Activated T-cell treated with anti-CD3 and anti-CD28 coated beads for 24 hours (primary cell): ENCODE data around the gene CAPN3.

Experiments used
- DNase-seq: peaks from one replicate; pipeline ENCODE4 v3.0.0-alpha.2; 2020; ENCODE audit warnings: low read depth

CAPN3 gene

DNA sequence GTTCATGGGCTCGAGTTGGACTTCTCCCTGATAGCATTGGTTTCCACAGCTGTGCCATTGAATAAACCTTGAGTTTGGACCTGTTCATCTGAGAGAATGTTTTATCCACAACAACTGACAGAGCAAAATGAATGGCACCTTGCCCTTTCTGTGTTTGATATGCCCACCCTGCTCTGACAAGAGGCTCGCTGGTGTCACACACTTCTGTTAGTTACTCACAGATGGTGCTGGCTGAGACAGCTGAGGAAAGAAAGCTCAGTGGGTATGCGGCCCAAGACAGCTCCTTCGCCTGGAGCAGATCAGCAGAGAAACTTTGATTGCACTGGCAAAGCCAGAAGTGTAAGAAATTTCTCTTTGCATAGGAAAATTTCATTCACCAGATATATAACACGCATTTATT lies 2.5 kb upstream of the CAPN3 start:
- DNase-seq = no peak

DNA sequence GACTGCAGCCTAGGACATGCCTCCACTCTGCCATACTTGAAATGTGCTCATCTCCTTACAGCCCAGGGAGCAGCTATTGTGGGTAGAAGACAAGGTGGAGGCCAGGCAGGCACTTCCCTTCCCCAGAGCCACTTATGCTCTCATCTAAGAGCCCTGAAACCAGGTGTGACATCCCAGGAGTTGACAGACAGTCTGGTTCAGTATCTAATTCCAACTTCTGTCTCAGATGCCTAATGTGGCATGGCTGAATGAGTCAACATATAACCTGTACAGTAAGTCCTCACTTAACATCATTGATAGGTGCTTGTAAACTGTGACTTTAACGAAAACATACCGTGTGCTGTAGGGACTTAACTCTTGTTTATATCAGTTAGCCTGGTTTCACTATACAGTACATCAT lies 1.2 kb upstream of the CAPN3 start:
- DNase-seq = no peak

DNA sequence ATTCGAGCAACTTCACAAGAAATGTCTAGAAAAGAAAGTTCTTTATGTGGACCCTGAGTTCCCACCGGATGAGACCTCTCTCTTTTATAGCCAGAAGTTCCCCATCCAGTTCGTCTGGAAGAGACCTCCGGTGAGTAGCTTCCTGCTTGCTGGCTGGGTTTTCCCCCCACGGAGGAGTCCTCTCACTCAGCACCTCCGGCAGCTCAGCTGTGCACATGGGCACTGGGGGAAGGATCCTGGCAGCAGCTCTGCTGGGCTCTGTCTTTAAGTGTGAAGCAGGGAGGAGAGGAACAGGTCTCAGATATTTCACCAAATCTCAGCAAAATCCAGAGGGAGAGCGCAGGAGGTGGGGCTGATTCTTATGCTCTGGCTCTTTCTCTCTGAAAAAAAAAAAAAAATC lies 684 bp downstream of the CAPN3 start:
- DNase-seq = no peak

DNA sequence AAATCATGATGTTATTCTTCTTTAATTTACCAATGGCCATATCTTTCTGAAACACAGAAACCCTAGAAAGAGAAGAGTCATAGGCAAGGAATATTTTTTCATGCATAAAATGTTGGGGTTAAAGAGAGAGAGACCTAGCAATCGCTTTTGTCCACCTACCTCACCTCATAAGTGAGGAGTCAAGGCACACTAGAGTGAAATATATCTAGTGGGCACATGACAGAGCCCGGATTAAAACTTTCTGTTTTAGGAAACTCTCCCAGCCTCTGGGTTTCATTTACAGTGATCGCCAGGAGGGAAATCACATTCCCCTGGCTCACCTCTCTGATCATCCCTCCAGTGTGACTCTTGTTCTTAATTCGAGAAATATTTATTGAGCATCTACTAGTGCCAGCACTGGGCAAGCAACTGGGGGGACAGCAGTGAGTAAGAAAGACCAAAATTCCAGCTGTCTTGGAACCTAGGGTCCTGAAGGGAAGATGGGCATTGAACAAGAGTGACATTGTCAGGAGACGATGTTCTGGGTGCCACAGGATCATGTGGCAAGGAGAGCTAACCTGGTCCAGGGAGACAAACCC lies 1.3 kb downstream of the CAPN3 start:
- no peak for DNase-seq

DNA sequence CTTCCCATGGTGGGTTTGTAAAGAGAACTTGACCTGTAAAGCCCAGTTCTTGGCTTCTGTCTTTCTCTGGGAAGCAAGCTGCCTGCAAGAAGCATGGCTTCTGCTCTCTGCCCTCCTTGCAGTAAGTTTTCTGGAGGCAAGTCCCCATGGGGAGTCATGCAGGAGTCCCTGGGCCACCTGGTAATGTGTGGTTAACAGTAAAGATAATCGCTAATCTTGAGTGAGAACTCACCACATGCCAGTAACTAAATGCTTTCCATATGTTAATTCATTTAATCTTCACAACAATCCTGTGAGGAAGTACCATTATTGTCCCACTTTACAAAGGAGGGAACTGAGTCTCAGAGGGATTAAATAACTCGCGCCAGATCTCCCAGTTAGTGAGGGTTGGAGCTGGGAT lies 4.2 kb downstream of the CAPN3 start:
- no peak for DNase-seq

DNA sequence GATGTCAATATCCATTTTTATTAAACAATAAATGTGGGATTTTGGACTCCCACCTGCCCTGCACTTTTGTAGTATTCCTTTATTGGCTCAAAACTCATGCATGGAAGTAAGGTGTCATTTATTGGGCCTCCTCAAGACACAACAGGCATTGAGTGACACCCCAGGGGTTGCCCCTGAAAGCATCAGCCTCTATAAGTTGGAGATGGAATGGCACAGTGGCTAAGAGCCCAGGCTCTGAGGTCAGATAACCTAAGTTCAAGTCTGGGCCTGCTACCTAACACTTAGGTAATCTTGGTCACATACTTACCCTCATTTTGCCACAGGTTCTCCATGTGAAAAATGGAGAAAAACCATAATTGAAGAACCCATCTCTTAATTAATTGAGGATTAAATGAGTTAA lies 4.6 kb downstream of the CAPN3 start:
- no peak for DNase-seq

DNA sequence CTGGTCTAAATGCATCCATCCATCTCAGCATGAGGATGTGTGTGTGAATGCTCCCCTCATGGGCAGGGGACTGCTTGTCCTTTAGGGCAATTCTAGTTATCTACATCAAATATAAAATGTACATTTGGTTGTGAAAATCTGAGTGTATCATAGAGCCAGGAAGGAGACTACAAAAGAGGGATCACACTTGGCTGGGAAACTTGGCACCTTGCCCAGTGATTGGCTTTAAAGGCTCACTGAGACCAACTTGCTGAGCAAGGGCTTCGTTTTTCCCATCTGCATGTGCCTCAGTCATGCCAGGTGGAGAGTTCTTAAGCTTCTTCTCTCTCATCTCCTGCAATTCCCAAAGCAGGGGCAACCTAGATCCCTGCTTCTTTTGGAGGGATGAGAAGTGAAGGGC lies 5.2 kb downstream of the CAPN3 start:
- DNase-seq = no peak

DNA sequence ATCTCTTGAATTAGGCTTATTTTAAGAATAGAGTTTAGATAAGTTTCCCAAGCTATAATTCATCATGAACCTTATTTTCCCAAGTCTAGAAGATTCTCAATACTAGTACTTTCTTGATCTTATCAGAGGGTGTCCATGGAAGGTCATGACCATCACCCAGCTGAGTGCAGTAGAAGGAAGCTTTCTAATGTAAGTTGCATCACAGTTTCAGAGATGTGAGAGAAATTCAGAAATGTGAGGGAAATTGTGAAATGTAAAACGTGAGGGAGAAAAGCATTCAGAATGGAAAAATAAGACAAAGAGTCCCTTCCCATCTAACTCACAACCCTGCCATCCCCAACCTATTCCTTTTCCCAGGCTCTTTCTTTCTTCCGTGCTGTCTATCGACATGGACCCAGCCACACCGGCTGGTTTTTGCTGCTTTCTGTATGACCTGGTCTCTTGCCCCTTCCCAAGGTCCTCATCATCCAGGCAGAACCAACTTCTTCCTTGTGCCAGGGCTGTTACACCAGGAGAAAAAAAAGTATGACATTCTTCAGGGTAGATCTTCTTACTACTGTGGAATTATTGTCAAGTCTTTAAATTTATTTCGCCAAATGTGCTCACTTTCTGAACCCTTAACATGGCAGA lies 6.7 kb downstream of the CAPN3 start:
- no peak for DNase-seq

DNA sequence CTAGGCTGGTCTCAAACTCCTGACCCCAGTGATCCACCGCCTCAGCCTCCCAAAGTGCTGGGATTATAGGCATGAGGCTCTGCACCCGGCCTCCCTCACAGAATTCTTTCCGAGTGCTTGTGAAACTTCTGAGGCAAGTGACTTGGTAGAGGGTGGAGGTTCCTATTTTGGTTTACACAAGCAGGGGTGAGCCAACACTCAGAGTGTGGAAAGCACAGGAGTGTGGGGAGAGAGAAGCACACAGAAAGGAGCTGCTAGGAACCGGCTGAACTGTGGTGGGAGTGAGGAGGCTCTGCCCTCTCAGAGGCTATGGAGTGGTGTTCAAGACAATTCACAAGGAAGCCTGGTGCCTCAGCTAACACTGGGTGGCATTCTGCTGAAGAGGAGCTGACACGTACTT lies 7.7 kb downstream of the CAPN3 start:
- DNase-seq = no peak

DNA sequence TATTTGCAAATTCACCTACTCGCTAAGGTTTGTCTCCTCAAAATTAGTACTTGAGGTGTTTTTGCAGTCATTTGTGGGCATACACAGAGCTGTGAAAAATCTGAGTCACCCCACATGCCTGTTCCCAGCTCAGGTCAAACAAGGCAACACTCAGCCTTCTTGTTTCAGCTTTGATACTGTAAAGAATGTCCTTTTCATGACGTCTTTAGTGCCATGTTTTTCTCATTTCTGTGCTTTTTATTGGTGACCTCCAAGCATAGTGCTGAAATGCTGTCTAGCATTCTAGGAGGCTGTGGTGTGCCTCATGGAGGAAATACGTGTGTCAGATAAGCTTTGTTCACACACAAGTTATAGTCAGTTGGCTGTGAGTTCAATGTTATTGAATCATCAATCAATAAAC lies 8.8 kb downstream of the CAPN3 start:
- no peak for DNase-seq

DNA sequence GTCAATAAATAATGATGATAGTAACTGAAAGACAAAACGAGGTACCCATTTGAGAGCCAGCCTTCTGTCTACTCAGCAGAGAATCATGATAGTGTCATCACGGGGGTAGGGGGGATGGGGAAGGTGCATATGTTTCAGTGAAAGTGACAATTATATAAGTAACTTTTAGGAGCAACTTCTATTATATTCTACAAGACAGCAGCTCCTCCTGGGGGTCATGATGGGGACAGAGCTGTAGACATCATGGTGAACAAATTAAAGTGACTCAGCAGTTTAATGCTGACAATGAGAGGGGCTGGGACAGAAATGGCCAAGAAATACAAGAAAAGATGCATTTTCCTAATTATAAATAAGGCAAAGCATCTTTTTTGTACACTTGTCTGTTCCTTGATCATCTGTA lies 11.8 kb downstream of the CAPN3 start:
- no peak for DNase-seq

DNA sequence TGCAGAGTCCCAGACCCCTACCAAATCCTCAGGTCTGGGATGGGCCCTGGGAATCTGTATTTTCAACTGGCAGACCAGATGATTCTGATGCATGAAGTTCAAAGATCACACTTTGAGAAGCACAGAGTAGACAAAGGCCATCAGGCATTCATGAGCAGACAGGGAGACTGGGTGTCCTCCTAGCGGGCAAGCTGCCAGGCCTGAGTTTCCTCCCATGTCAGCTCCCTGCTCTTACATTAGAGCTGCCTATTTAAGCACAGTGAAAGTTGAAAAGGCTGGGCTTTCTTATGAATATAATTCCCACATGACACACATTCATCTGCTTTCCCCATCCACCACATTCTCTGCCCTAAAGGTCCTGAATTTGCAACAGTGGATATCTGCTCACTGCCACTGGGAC lies 14.0 kb downstream of the CAPN3 start:
- no peak for DNase-seq

DNA sequence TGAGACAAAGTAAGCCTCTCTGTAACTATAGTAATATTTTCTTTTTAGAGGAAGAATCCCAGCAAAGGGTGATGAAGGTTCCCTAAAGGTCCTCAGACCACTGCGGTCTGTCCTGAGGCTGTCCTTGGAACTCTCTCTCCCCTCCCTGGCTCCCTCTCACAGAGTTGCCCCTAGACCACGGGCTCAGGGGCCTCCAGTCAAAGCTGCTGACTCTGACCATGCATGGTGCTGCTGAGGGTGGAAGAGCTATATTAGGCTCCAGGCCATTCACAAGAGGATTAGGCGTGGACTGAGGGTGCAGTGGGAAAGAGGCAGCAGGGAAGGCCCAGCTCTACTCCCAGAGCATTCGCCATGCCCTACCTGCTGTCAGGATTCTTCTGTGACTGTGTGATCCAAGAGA lies 14.6 kb downstream of the CAPN3 start:
- no peak for DNase-seq

DNA sequence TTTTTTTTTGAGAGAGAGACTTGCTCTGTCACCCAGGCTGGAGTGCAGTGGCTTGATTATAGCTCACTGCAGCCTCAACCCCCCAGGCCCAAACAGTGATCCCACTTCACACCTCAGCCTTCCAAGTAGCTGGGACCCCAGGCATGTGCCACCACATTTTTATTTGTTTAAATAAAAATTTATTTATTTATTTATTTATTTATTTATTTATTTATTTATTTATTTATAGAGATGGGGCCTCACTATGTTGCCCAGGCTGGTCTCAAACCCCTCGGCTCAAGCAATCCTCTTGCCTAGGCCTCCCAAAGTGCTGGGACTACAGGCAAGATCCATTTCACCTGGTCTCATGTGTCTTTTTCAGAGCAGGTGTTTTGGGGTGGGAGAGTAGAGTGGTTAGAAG lies 15.5 kb downstream of the CAPN3 start:
- DNase-seq = no peak

DNA sequence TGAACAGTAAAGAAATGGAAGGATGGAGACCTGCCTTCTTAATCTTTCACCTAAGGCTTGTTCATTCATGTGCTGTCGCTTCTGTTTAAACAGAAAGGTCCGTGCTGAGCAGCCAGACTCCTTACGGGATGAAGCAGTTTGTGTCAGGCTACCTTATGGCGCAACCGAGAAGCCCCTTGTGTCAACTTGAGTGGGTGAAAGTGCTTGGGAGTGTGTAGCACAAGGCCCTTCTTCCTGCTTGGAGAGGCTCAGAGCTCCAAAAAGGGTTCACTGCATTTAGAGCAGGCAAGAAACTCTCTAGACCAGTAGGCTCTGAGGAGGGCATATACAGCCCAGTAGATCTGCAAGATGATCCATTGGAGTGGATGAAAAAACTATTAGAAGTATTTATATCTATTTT lies 16.0 kb downstream of the CAPN3 start:
- DNase-seq = no peak

DNA sequence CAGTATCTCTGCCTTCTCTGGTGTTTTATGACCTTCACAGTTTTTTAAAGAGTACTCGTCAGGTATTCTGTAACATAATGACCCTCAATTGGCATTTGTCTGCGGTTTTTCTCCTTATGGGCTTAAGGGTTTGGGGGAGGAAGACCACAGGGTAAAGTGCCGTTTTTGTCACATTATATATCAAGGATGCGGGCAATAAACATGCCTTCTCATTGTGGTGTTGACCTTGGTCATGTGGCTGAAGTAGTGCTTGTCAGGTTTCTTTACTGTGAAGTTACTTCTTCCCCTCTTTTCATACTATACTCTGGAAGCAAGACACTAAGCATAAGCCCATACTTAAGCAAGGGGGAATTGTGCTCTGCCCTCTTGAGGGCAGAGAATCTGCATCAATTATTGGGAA lies 16.6 kb downstream of the CAPN3 start:
- no peak for DNase-seq

DNA sequence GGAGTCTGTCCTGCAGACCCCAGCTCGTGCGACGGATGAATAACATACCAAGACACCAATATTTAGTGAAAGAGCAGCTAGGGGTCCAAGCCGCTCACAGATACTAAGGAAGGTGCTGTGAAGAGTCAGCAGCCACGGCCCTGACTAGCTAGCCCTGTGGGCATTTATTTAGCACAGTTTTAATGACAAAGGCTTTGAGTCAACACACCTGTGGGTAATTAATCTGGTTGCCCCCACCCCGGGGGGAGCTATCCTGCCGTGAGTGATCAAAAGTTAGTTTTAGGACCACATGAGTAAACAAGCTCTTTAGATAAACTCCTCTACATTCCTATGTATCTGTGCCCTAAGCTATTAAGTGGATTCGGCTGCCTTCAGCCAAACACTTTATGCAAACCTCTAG lies 18.7 kb downstream of the CAPN3 start:
- no peak for DNase-seq

DNA sequence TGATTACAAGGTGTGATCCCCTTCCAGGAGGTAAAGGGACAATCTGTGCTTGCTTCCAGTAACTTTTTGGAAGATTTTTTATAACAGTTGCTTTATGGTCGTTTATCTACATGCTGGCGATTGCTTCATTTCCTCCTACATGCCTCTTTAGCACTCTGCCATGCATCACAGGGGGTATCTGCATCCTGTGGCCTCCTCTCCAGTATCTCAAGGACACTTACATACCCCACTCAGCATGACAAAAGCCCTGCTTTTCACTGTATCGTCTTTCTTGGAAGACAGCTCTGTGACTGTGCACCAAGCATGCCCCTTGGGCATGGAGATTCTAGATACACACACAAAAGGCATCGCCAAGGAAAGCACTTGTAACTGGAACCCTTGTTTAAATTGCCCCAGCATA lies 25.3 kb downstream of the CAPN3 start:
- no peak for DNase-seq

DNA sequence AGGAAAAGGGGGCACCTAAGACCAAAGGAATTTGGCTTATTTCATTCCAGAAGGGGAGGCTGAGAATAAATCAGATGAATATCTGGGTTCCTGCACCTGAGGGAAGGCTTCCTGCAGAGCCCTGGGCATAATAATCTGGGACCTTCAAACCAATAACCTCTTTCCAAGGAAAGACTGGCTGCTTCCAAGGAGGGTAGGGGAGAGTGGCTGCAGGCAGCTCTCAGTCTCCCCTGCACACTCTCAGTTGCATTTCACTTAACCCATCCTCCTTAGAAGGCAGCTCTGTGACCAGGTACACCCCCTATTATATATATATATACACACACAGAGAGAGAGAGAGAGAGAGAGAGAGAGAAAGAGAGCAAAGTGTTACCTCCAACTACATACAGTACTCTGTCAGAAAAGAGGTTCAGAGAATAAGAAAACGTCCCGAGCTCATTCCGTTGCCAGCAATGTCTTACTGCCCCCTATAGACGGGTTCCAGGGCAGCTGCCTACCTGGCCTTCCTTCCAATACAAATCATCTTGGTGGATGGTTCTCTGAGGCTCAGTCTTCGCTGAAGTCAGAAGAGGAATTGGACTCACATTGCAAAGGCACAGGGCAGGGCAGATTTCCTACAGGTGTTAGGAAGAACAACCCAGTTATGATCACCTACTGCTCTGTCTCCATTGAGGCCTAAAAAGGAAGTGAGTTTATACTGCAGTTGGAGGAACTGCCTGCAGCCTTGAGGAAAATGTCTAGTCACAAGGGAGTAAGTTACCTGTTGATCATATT lies 26.1 kb downstream of the CAPN3 start:
- no peak for DNase-seq

DNA sequence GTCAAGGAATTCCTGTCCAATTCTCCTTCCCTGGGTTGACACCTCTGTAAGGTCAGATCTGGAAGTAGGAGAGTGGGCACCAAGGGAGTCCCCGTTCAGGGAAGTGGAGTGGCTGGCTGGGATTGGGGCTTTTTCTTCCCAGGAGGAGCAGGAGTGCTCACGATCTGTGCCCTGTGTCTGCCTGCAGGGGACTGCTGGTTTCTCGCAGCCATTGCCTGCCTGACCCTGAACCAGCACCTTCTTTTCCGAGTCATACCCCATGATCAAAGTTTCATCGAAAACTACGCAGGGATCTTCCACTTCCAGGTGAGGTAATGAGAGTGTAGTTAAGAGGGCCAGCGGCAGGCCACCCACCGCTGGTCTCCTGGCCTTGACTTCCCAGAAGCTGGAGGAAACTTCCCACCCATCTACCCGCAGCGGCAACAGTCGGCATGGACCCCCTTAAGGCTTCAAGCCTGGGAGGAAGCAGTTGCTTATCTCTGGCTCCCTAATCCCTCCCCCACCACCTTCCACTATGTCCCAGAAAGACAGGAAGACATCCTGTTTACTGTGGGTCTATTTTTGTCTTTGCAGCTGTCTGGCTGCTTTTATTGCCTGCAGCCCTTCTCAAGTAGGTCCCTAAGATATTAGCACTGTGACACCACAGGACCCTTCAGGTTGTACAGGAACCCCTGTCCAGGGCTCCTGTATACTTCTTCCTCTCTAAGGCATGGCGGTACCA lies 26.8 kb downstream of the CAPN3 start:
- DNase-seq = no peak

DNA sequence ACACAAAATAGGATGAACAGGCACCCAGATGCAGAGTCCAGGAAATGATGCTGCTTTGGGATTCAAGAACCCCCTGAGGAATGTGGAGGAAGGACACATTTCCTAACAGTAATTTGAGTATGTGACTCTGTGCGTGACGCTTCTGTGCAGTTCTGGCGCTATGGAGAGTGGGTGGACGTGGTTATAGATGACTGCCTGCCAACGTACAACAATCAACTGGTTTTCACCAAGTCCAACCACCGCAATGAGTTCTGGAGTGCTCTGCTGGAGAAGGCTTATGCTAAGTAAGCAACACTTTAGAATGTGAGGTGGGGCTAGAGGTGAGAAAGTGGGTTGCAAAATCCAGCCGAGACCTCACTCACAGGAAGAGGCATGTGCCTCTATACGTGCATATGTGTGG lies 28.3 kb downstream of the CAPN3 start:
- DNase-seq = no peak

DNA sequence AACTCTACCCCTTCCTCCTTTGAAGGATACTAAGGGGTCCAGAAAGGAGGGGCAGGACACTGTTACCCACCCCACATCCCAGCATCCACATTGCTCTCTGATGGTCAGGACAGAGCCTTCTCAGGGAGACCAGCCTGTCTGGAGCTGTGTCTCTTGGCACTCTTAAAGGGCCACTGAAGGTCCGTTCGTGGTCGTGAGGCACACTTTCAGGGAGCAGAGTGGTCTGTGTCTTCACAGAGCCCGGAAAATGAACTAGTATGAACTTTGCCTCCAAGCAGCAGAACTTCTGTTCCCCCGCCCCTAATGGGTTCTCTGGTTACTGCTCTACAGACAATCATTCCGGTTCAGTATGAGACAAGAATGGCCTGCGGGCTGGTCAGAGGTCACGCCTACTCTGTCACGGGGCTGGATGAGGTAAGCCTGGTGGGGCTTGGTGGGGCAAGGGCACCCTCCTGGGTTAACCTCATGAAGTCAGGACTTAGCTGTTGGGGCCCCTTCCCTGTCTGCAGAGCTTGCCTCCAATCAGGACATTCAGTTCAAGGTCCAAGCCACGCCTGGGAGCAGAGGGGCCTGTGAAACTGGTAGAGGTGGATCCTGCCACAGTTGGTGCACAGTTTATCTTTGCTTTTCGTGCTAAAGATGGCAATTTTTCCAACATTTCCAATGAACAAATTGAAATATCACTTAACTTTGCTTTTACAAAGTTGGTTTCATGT lies 33.2 kb downstream of the CAPN3 start:
- DNase-seq = no peak

DNA sequence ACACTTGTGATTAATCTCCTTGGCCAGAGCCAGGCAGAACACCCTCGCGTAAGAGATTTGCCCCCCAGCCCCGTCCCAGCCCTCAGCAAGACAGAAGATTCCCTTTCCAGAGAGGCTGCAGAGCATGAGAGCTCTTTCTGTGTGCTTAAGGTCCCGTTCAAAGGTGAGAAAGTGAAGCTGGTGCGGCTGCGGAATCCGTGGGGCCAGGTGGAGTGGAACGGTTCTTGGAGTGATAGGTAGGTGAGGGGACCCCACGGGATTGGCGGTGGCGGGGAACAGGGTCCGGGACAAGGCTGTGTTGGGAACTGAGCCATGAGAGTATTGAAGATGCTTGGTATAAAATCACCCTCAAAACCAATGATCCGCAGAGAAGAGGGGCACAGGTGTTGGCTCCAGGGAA lies 34.8 kb downstream of the CAPN3 start:
- DNase-seq = no peak
